Measurements from ENCODE around the gene SH3BGRL3.
"Not testable (repeated sequence)": the region's sequence is repeated elsewhere in the genome, so short reads cannot be mapped to it uniquely, and the experiment has no call there.

SH3BGRL3 gene

GRCh38 chr1:26322042-26322331 lies 42.1 kb downstream of the SH3BGRL3 start:
- no peak for DNase-seq (ENCODE audit: low spot score)
- TF ChIP-seq CTCF (IDR thresholded peaks at IDR 0.05; ENCODE audit: extremely low read depth, missing control alignments), result no peak

GRCh38 chr1:26323382-26323781 lies 43.5 kb downstream of the SH3BGRL3 start:
- no peak for DNase-seq (ENCODE audit: low spot score)
- TF ChIP-seq CTCF (IDR thresholded peaks at IDR 0.05; ENCODE audit: extremely low read depth, missing control alignments), result no peak

- no peak for DNase-seq (ENCODE audit: low spot score)
- no peak for TF ChIP-seq CTCF (IDR thresholded peaks at IDR 0.05; ENCODE audit: extremely low read depth, missing control alignments)
Observed at GRCh38 chr1:26324550-26324949, 44.7 kb downstream of the SH3BGRL3 start.

DNA sequence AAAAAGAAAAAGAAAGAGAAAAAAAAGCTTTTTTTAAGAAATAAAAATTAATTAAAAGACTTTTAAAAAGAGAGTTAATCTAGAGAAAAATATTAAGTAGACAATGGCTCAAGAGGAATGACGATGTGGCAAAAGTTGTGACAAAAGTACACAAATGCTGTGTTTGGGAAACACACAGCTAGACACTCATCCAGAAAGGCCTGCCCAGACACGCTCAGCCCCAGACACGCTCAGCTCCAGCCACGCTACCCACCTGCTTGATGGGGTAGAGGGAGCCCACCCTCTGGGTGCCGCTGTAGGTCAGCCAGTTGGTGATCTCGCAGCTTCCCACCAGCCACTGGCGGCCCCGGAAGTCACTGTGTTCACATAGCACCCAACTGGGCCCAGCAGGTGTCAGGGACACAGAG lies 48.1 kb downstream of the SH3BGRL3 start:
- no peak for DNase-seq (ENCODE audit: low spot score)
- TF ChIP-seq CTCF (IDR thresholded peaks at IDR 0.05; ENCODE audit: extremely low read depth, missing control alignments), result no peak

- DNase-seq (ENCODE audit: low spot score), result no peak
- no peak for TF ChIP-seq CTCF (IDR thresholded peaks at IDR 0.05; ENCODE audit: extremely low read depth, missing control alignments)
Observed at GRCh38 chr1:26328597-26328996, 48.7 kb downstream of the SH3BGRL3 start.

DNA sequence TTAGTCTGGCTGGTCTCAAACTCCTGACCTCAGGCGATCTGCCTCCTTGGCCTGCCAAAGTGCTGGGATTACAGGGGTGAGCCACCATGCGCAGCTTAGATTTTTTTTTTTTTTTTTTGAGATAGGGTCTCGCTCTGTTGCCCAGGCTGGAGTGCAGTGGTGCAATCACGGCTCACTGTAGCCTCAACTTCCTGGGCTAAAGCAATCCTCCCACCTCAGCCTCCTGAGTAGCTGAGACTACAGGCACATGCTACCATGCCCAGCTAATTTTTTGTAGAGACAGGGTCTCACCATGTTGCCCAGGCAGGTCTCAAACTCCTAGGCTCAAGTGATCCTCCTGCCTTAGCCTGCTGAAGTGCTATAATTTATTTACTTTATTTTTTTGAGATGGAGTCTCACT lies 49.5 kb downstream of the SH3BGRL3 start:
- DNase-seq (ENCODE audit: low spot score), result not testable (repeated sequence)

DNA sequence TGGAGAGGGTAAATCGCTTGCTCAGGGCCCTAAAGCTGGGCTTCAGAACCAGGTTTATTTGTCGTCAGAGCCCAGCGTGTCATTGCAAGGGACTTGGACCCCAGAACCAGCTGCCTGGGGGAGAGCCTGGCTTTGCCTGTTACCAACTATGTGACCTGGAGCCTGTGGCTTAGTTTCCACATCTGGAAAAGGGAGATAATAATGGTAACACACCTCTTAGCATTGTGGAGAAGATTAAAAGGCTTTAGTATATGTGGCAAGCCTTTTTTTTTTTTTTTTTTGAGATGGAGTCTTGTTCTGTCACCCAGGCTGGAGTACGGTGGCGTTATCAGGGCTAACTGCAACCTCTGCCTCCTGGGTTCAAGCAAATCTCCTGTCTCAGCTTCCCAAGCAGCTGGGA lies 50.4 kb downstream of the SH3BGRL3 start:
- TF ChIP-seq CTCF (IDR thresholded peaks at IDR 0.05; ENCODE audit: extremely low read depth, missing control alignments), result no peak
- no peak for DNase-seq (ENCODE audit: low spot score)

All from GM20000 (cell line).